T-helper 1 cell treated with Interleukin-12 subunit alpha and Interleukin-12 subunit beta and Interleukin-4 antibody, amounts not matched to agents 30 ng/mL and 1 ng/mL, for 36 hours (primary cell): ENCODE data around the gene PLOD2. TPM values are rescaled to one million over a fixed set of nuclear protein-coding genes. Genes with fewer than 3 reads are reported as not detected.

Experiments
- intact Hi-C: fragments of 100-400 bp; cut with micrococcal nuclease; formaldehyde crosslinking; loops from one replicate; pipeline ENCODE4 v1.15.1; 2024
- total RNA-seq: library from RNA; stranded (reverse); gene quantifications from 2 replicates; pipeline ENCODE4 v1.2.3, GENCODE V29; 2022

PLOD2 gene
- total RNA-seq, 1 donor from 2014 or later: 1.0 TPM

- intact Hi-C loops: no loop called here
These were observed 59.4 kb downstream of the PLOD2 start for GRCh38 chr3:146101538-146101937.

GRCh38 chr3:146100825-146101444 is 60.0 kb downstream of the PLOD2 start:
- intact Hi-C loops: no loop called here

- intact Hi-C loops: no loop called here
These were observed 60.8 kb downstream of the PLOD2 start for GRCh38 chr3:146100180-146100579.

GRCh38 chr3:146099316-146099715 is 61.7 kb downstream of the PLOD2 start:
- intact Hi-C loops: no loop called here

GRCh38 chr3:146093896-146094295 is 67.1 kb downstream of the PLOD2 start:
- intact Hi-C loops: no loop called here

- intact Hi-C loops: no loop called here
These were observed 68.8 kb downstream of the PLOD2 start for GRCh38 chr3:146092230-146092629.

GRCh38 chr3:146091397-146091796 is 69.6 kb downstream of the PLOD2 start:
- intact Hi-C loops: no loop called here

GRCh38 chr3:146090521-146090920 is 70.5 kb downstream of the PLOD2 start:
- intact Hi-C loops: no loop called here

GRCh38 chr3:146088840-146089239 is 72.1 kb downstream of the PLOD2 start:
- intact Hi-C loops: no loop called here

GRCh38 chr3:146087116-146087515 is 73.9 kb downstream of the PLOD2 start:
- intact Hi-C loops: no loop called here

GRCh38 chr3:146086211-146086610 is 74.8 kb downstream of the PLOD2 start:
- intact Hi-C loops: no loop called here

- intact Hi-C loops: no loop called here
These were observed 75.3 kb downstream of the PLOD2 start for GRCh38 chr3:146085678-146086077.

- intact Hi-C loops: no loop called here
These were observed 80.4 kb downstream of the PLOD2 start for GRCh38 chr3:146080578-146080977.

GRCh38 chr3:146078031-146078430 is 83.0 kb downstream of the PLOD2 start:
- intact Hi-C loops: no loop called here

GRCh38 chr3:146077181-146077580 is 83.8 kb downstream of the PLOD2 start:
- intact Hi-C loops: no loop called here

- intact Hi-C loops: loop anchor here (1.0 kb wide), 1 partner anchor 11 kb away; no protein-coding TSS in a partner anchor
These were observed 88.2 kb downstream of the PLOD2 start for GRCh38 chr3:146072824-146073223.

- intact Hi-C loops: no loop called here
These were observed 88.9 kb downstream of the PLOD2 start for GRCh38 chr3:146072061-146072460.

GRCh38 chr3:146071632-146072031 is 89.4 kb downstream of the PLOD2 start:
- intact Hi-C loops: no loop called here

GRCh38 chr3:146067048-146067447 is 93.9 kb downstream of the PLOD2 start:
- intact Hi-C loops: loop anchor here (5.0 kb wide), 1 partner anchor 525 kb away; no protein-coding TSS in a partner anchor

- intact Hi-C loops: loop anchor here (1.0 to 5.0 kb wide), 5 partner anchors 123 to 1125 kb away; no protein-coding TSS in a partner anchor
These were observed 95.4 kb downstream of the PLOD2 start for GRCh38 chr3:146065573-146066006.

- intact Hi-C loops: no loop called here
These were observed 102.7 kb downstream of the PLOD2 start for GRCh38 chr3:146058241-146058640.

GRCh38 chr3:146052791-146053310 is 108.1 kb downstream of the PLOD2 start:
- intact Hi-C loops: no loop called here
